ENCODE measurements around the gene MSANTD7.

DNA sequence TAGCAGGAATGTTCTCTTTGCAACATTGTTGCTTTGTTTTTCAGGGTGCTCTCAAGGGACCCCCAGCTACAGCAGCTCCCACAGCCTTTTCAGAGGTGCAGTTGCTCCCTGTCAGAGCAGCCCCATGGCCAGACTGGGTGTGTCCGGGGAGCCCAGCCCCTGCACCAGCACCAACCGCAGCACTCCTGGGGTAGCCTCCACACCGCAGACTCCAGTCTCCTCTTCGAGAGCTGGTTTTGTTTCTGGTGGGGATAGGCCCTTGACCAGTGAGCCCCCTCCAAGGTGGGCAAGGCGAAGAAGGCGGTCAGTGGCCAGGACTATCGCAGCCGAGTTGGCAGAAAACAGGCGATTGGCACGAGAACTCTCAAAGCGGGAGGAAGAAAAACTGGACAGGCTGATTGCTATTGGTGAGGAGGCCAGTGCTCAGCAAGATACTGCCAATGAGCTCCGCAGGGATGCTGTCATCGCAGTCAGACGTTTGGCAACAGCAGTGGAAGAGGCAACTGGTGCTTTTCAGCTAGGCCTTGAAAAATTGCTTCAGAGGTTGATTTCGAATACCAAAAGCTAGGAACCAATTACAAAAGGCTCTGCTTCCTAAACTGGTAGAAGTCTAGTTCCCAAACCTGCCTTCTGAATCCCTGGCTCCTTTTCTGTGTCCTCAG is 5.4 kb downstream of the MSANTD7 start:
- TF ChIP-seq, protein P1, sequence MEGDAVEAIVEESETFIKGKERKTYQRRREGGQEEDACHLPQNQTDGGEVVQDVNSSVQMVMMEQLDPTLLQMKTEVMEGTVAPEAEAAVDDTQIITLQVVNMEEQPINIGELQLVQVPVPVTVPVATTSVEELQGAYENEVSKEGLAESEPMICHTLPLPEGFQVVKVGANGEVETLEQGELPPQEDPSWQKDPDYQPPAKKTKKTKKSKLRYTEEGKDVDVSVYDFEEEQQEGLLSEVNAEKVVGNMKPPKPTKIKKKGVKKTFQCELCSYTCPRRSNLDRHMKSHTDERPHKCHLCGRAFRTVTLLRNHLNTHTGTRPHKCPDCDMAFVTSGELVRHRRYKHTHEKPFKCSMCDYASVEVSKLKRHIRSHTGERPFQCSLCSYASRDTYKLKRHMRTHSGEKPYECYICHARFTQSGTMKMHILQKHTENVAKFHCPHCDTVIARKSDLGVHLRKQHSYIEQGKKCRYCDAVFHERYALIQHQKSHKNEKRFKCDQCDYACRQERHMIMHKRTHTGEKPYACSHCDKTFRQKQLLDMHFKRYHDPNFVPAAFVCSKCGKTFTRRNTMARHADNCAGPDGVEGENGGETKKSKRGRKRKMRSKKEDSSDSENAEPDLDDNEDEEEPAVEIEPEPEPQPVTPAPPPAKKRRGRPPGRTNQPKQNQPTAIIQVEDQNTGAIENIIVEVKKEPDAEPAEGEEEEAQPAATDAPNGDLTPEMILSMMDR (conservative IDR thresholded peaks at IDR 0.05): no peak
- TF ChIP-seq ZFX (IDR thresholded peaks at IDR 0.05): no peak
